SK-N-SH (cell line): ENCODE data around the gene SPATA16.

Experiments
- EP300 ChIP-seq, 2 experiments: IDR thresholded peaks; 2 replicates each; pipeline versions ENCODE4 v1.4.0 to v1.6.1; 2012; ENCODE audit warnings: borderline replicate concordance in 1 of 2, low read depth in 1 of 2, low read length in 1 of 2
- SMC3 ChIP-seq: IDR thresholded peaks from 2 replicates; pipeline ENCODE4 v1.6.1; 2012; ENCODE audit warnings: low read depth, low read length, improper control_type of control experiment
- TF ChIP-seq, protein P1 (sequence below): fragments of 200-600 bp; sonication (generic); IDR thresholded peaks from 2 replicates; pipeline ENCODE4 v1.6.1; 2017; ENCODE audit warnings: antibody characterized with exemption, mild to moderate bottlenecking, moderate library complexity
- TF ChIP-seq, protein P2 (sequence below): fragments of 150-350 bp; IDR thresholded peaks from 2 replicates; pipeline ENCODE4 v1.6.1; 2017; ENCODE audit warnings: antibody characterized with exemption, low read length, low read depth, borderline replicate concordance
- TF ChIP-seq, protein P3 (sequence below): IDR thresholded peaks from 2 replicates; pipeline ENCODE4 v1.4.0; 2012; ENCODE audit warnings: low read depth
- TF ChIP-seq, protein P4 (sequence below): IDR thresholded peaks from 2 replicates; pipeline ENCODE4 v1.6.1; 2012; ENCODE audit warnings: mild to moderate bottlenecking, low read depth, low read length, moderate library complexity

DNA sequence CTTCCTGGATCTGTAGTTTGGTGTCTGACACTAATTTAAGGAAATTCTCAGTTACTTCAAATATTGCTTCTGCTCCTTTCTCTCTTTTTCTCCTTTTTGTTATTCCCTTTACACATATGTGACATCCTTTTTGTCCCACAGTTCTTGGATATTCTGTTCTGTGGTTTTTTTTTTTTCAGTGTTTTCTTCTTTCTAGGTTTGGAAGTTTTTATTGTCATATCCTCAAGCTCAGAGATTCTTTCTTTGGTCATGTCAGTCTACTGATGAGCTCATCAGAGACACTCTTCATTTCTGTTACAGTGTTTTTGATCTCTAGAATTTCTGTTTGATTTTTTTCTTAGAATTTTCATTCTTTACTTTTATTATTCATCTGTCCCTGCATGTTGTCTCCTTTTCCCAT is 140.5 kb downstream of the SPATA16 start:
- TF ChIP-seq, protein P1, sequence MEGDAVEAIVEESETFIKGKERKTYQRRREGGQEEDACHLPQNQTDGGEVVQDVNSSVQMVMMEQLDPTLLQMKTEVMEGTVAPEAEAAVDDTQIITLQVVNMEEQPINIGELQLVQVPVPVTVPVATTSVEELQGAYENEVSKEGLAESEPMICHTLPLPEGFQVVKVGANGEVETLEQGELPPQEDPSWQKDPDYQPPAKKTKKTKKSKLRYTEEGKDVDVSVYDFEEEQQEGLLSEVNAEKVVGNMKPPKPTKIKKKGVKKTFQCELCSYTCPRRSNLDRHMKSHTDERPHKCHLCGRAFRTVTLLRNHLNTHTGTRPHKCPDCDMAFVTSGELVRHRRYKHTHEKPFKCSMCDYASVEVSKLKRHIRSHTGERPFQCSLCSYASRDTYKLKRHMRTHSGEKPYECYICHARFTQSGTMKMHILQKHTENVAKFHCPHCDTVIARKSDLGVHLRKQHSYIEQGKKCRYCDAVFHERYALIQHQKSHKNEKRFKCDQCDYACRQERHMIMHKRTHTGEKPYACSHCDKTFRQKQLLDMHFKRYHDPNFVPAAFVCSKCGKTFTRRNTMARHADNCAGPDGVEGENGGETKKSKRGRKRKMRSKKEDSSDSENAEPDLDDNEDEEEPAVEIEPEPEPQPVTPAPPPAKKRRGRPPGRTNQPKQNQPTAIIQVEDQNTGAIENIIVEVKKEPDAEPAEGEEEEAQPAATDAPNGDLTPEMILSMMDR: no peak
- no peak for TF ChIP-seq EP300 (IDR thresholded peaks at IDR 0.05; ENCODE audit: borderline replicate concordance in 1 of 2, low read depth in 1 of 2, low read length in 1 of 2)
- no peak for TF ChIP-seq SMC3
- TF ChIP-seq, protein P2, sequence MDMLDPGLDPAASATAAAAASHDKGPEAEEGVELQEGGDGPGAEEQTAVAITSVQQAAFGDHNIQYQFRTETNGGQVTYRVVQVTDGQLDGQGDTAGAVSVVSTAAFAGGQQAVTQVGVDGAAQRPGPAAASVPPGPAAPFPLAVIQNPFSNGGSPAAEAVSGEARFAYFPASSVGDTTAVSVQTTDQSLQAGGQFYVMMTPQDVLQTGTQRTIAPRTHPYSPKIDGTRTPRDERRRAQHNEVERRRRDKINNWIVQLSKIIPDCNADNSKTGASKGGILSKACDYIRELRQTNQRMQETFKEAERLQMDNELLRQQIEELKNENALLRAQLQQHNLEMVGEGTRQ: no peak
- TF ChIP-seq, protein P3, sequence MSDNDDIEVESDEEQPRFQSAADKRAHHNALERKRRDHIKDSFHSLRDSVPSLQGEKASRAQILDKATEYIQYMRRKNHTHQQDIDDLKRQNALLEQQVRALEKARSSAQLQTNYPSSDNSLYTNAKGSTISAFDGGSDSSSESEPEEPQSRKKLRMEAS: no peak
- TF ChIP-seq, protein P4, sequence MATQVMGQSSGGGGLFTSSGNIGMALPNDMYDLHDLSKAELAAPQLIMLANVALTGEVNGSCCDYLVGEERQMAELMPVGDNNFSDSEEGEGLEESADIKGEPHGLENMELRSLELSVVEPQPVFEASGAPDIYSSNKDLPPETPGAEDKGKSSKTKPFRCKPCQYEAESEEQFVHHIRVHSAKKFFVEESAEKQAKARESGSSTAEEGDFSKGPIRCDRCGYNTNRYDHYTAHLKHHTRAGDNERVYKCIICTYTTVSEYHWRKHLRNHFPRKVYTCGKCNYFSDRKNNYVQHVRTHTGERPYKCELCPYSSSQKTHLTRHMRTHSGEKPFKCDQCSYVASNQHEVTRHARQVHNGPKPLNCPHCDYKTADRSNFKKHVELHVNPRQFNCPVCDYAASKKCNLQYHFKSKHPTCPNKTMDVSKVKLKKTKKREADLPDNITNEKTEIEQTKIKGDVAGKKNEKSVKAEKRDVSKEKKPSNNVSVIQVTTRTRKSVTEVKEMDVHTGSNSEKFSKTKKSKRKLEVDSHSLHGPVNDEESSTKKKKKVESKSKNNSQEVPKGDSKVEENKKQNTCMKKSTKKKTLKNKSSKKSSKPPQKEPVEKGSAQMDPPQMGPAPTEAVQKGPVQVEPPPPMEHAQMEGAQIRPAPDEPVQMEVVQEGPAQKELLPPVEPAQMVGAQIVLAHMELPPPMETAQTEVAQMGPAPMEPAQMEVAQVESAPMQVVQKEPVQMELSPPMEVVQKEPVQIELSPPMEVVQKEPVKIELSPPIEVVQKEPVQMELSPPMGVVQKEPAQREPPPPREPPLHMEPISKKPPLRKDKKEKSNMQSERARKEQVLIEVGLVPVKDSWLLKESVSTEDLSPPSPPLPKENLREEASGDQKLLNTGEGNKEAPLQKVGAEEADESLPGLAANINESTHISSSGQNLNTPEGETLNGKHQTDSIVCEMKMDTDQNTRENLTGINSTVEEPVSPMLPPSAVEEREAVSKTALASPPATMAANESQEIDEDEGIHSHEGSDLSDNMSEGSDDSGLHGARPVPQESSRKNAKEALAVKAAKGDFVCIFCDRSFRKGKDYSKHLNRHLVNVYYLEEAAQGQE: no peak
